Calu3 (cell line): Measurements from ENCODE around the gene OLIG1. TPM values are rescaled to one million over a fixed set of nuclear protein-coding genes. Genes with fewer than 3 reads are reported as not detected.

Source experiments
- BruUV-seq: library from RNA; stranded (reverse); fragments of 400-500 nt; replicated peaks from 2 replicates; lab custom pipeline; 2021; lab: Mats Ljungman, UMichigan
- CTCF ChIA-PET: fragments of 300-600 bp; sonication (Branson Sonifier 250); formaldehyde crosslinking; loops from one replicate; lab custom pipeline; 2022; ENCODE audit warnings: antibody characterized with exemption; lab: Charles Lee
- DNase-seq: peaks from one replicate; pipeline ENCODE4 v3.0.0; 2022
- H3K27ac Mint-ChIP-seq: one replicate; pipeline ENCODE4 v1.8.0; 2022; ENCODE audit warnings: mixed read lengths; ENCODE audit not compliant: unreplicated experiment
- H3K27me3 Mint-ChIP-seq: one replicate; pipeline ENCODE4 v1.8.0; 2022; ENCODE audit warnings: mixed read lengths; ENCODE audit not compliant: unreplicated experiment
- H3K36me3 Mint-ChIP-seq: one replicate; pipeline ENCODE4 v1.8.0; 2022; ENCODE audit warnings: mild to moderate bottlenecking, moderate library complexity, mixed read lengths; ENCODE audit not compliant: insufficient read depth, unreplicated experiment
- H3K4me1 Mint-ChIP-seq: one replicate; pipeline ENCODE4 v1.8.0; 2022; ENCODE audit warnings: mild to moderate bottlenecking, low read depth, mixed read lengths; ENCODE audit not compliant: unreplicated experiment
- H3K4me3 Mint-ChIP-seq: one replicate; pipeline ENCODE4 v1.8.0; 2022; ENCODE audit warnings: mild to moderate bottlenecking, low read depth, moderate library complexity, mixed read lengths; ENCODE audit not compliant: unreplicated experiment
- H3K9me3 Mint-ChIP-seq: one replicate; pipeline ENCODE4 v1.8.0; 2022; ENCODE audit warnings: low read depth, mixed read lengths; ENCODE audit not compliant: unreplicated experiment
- CTCF ChIP-seq: fragments of 200-600 bp; IDR thresholded peaks from one replicate; pipeline ENCODE4 v1.8.0; 2022; ENCODE audit warnings: antibody characterized with exemption; ENCODE audit not compliant: unreplicated experiment
- intact Hi-C: fragments of 100-400 bp; cut with micrococcal nuclease; formaldehyde crosslinking; loops from one replicate; pipeline ENCODE4 v1.10.0; 2022; ENCODE audit not compliant: unreplicated experiment
- total RNA-seq: library from RNA; stranded (reverse); gene quantifications from 2 replicates; pipeline ENCODE4 v1.2.3, GENCODE V29; 2022

The OLIG1 gene
- total RNA-seq, 1 experiment from 2014 or later, result not detected

DNA sequence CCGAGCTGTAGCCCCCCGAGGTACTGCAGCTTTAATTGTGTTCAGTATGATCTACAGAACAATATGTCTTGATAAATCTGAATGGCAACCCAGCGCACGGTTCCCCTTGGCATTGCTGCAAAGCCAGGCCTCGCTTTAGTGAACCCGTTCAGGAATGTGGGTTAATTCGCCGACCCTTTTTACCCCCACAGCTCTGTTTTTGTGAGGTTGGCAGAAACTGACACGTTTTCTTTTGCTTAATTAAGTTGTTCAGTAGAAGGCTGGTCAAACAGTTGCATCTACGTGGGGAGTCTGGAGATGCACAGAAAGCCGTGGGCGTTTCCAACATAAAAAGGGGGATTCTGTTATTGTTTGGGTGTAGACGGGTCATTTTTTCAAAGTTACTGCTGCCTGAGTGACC, 43.2 kb downstream of the OLIG1 start:
- intact Hi-C loops, result no loop called here
- CTCF ChIA-PET, result no interaction called here
- Mint-ChIP-seq H3K4me3 (no peak overlapping the region), H3K27ac (no peak overlapping the region), H3K9me3 (no peaks in the 10 kb centered on the region), H3K4me1 (no peaks in the 10 kb centered on the region), H3K36me3 (no peaks in the 10 kb centered on the region), H3K27me3 (peaks cover 98% of the 10 kb centered on the region)
- BruUV-seq, result no TSS peak
- no peak for DNase-seq
- no peak for TF ChIP-seq CTCF

DNA sequence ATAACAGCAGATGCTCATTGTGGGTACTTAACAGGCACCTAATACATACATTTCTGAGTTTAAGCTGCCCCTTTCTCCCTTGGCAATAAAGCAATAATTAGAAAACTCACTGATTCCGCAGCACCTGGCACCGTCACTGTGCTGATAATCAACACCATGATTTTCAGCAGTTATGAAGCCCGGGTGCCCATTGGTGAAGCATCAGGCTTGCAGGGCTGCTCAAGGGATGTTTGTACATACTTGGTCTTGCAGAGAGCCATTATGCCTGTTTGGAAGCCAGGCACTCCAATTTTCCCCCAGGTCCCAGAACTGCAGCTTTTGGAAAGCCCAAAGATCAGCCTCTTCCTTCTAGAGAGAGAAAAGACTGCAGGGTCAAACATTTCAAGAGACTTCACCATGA, 44.3 kb downstream of the OLIG1 start:
- H3K27ac Mint-ChIP-seq, result no peak overlapping the region
- no peak for DNase-seq
- no peaks in the 10 kb centered on the region for H3K4me1 Mint-ChIP-seq
- H3K4me3 Mint-ChIP-seq, result no peak overlapping the region
- no peaks in the 10 kb centered on the region for H3K36me3 Mint-ChIP-seq
- no peaks in the 10 kb centered on the region for H3K9me3 Mint-ChIP-seq
- CTCF ChIA-PET, result no interaction called here
- intact Hi-C loops, result no loop called here
- H3K27me3 Mint-ChIP-seq, result peaks cover 87% of the 10 kb centered on the region
- TF ChIP-seq CTCF, result no peak
- BruUV-seq, result no TSS peak

- H3K9me3 Mint-ChIP-seq, result no peaks in the 10 kb centered on the region
- H3K4me1 Mint-ChIP-seq, result no peaks in the 10 kb centered on the region
- CTCF ChIA-PET, result interaction anchor here (0.6 kb wide), 1 partner anchor 245 kb away, joined by 4 read pairs; no protein-coding TSS in a partner anchor
- BruUV-seq, result no TSS peak
- intact Hi-C loops, result no loop called here
- no peak overlapping the region for H3K27ac Mint-ChIP-seq
- H3K27me3 Mint-ChIP-seq, result peaks cover 72% of the 10 kb centered on the region
- no peak for DNase-seq
- no peaks in the 10 kb centered on the region for H3K36me3 Mint-ChIP-seq
- no peak for TF ChIP-seq CTCF
- no peak overlapping the region for H3K4me3 Mint-ChIP-seq
Measured at GRCh38 chr21:33115631-33116510, 45.9 kb downstream of the OLIG1 start.

DNA sequence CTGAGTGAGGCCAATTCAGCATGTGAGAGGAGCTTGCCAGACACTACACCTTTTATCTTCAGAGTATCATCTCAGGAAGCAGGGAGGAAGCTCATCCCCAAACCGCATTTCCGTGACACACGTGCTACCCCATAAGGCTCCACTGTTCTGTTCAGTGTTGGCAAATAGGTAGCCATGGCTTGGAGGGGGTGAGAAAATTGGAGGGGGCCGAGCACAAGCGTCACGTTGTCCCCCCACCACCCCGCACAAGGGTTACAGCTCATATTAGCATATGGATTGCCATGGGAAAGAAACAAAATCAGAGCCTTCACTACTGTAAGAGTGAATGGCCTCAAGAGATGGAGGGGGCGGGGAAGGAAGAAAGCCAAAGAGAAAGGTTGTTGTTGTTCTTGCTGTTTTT, 46.7 kb downstream of the OLIG1 start:
- H3K4me1 Mint-ChIP-seq, result no peaks in the 10 kb centered on the region
- intact Hi-C loops, result no loop called here
- H3K27me3 Mint-ChIP-seq, result peaks cover 72% of the 10 kb centered on the region
- no peak overlapping the region for H3K27ac Mint-ChIP-seq
- no peaks in the 10 kb centered on the region for H3K36me3 Mint-ChIP-seq
- CTCF ChIA-PET, result no interaction called here
- H3K4me3 Mint-ChIP-seq, result no peak overlapping the region
- no peak for TF ChIP-seq CTCF
- no peak for DNase-seq
- no TSS peak for BruUV-seq
- no peaks in the 10 kb centered on the region for H3K9me3 Mint-ChIP-seq
